SK-N-SH treated with all-trans-retinoic acid at 6 μM for 48 hours (cell line): ENCODE measurements around the gene SLC41A1.

Experiments
- BACH2 ChIP-seq: fragments of 250-450 bp; sonication (Bioruptor Pico); IDR thresholded peaks from 2 replicates; pipeline ENCODE4 v1.9.0; 2021; ENCODE audit warnings: mild to moderate bottlenecking, borderline replicate concordance
- CSDC2 ChIP-seq: fragments of 250-450 bp; sonication (Bioruptor Pico); IDR thresholded peaks from 2 replicates; pipeline ENCODE4 v1.5.0; 2020; ENCODE audit warnings: mild to moderate bottlenecking, moderate library complexity
- GLIS3 ChIP-seq: fragments of 250-450 bp; sonication (Bioruptor Pico); IDR thresholded peaks from 2 replicates; pipeline ENCODE4 v1.5.0; 2020; ENCODE audit warnings: mild to moderate bottlenecking, moderate library complexity
- PPARA ChIP-seq: fragments of 250-450 bp; sonication (Bioruptor Pico); IDR thresholded peaks from 2 replicates; pipeline ENCODE4 v1.5.0; 2020; ENCODE audit warnings: mild to moderate bottlenecking, borderline replicate concordance
- SNAI2 ChIP-seq: fragments of 250-450 bp; sonication (Bioruptor Pico); IDR thresholded peaks from 2 replicates; pipeline ENCODE4 v1.5.0; 2020; ENCODE audit warnings: mild to moderate bottlenecking, moderate library complexity
- TCF4 ChIP-seq: fragments of 250-450 bp; sonication (Bioruptor Pico); IDR thresholded peaks from 2 replicates; pipeline ENCODE4 v1.8.0; 2021; ENCODE audit warnings: mild to moderate bottlenecking, moderate library complexity, borderline replicate concordance
- ZFP3 ChIP-seq: fragments of 250-450 bp; sonication (Bioruptor Pico); IDR thresholded peaks from 2 replicates; pipeline ENCODE4 v1.5.0; 2020; ENCODE audit warnings: mild to moderate bottlenecking, moderate library complexity
- ZFP30 ChIP-seq: fragments of 450-650 bp; formaldehyde crosslinking; IDR thresholded peaks from 2 replicates; pipeline ENCODE4 v1.5.0; 2022; ENCODE audit warnings: mild to moderate bottlenecking, moderate library complexity
- ZNF70 ChIP-seq: fragments of 450-650 bp; formaldehyde crosslinking; IDR thresholded peaks from 2 replicates; pipeline ENCODE4 v1.5.0; 2020; ENCODE audit warnings: mild to moderate bottlenecking, moderate library complexity
- TF ChIP-seq, protein P1 (sequence below): fragments of 250-450 bp; sonication (Bioruptor Pico); IDR thresholded peaks from 2 replicates; pipeline ENCODE4 v1.5.1; 2021; ENCODE audit warnings: mild to moderate bottlenecking, moderate library complexity
- TF ChIP-seq, protein P2 (sequence below): fragments of 250-450 bp; sonication (Bioruptor Pico); IDR thresholded peaks from 2 replicates; pipeline ENCODE4 v1.5.1; 2020; ENCODE audit warnings: low read depth, mild to moderate bottlenecking, moderate library complexity
- TF ChIP-seq, protein P3 (sequence below): fragments of 250-450 bp; sonication (Bioruptor Pico); IDR thresholded peaks from 2 replicates; pipeline ENCODE4 v1.8.0; 2020; ENCODE audit warnings: mild to moderate bottlenecking, moderate library complexity, borderline replicate concordance

DNA sequence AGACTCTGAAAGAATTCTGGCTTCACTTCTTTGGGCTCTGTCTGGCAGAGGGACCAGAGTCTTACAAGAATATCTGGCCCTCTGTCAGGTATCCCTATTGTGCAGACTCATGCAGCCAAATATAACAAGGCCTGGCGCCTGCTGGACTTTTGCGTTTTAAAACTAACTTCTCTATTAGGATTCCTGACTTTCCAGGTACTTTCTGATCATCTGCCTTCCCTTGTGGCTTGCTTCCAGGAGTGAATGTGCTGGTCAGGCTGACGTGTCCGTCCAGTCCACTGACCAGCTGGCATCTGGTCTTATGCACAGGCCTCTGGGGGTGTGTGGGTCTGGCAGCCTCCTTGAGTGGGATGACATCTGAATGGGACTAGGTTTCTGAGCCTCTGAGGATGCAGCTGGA, 29.1 kb downstream of the SLC41A1 start:
- TF ChIP-seq ZFP3 (CRISPR knock-in tag) = no peak
- TF ChIP-seq, protein P1, sequence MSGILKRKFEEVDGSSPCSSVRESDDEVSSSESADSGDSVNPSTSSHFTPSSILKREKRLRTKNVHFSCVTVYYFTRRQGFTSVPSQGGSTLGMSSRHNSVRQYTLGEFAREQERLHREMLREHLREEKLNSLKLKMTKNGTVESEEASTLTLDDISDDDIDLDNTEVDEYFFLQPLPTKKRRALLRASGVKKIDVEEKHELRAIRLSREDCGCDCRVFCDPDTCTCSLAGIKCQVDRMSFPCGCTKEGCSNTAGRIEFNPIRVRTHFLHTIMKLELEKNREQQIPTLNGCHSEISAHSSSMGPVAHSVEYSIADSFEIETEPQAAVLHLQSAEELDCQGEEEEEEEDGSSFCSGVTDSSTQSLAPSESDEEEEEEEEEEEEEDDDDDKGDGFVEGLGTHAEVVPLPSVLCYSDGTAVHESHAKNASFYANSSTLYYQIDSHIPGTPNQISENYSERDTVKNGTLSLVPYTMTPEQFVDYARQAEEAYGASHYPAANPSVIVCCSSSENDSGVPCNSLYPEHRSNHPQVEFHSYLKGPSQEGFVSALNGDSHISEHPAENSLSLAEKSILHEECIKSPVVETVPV (CRISPR knock-in tag) = no peak
- TF ChIP-seq ZFP30 (CRISPR knock-in tag) = no peak
- TF ChIP-seq, protein P2, sequence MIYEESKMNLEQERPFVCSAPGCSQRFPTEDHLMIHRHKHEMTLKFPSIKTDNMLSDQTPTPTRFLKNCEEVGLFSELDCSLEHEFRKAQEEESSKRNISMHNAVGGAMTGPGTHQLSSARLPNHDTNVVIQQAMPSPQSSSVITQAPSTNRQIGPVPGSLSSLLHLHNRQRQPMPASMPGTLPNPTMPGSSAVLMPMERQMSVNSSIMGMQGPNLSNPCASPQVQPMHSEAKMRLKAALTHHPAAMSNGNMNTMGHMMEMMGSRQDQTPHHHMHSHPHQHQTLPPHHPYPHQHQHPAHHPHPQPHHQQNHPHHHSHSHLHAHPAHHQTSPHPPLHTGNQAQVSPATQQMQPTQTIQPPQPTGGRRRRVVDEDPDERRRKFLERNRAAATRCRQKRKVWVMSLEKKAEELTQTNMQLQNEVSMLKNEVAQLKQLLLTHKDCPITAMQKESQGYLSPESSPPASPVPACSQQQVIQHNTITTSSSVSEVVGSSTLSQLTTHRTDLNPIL (CRISPR knock-in tag) = no peak
- TF ChIP-seq BACH2 (CRISPR knock-in tag) = no peak
- TF ChIP-seq, protein P3, sequence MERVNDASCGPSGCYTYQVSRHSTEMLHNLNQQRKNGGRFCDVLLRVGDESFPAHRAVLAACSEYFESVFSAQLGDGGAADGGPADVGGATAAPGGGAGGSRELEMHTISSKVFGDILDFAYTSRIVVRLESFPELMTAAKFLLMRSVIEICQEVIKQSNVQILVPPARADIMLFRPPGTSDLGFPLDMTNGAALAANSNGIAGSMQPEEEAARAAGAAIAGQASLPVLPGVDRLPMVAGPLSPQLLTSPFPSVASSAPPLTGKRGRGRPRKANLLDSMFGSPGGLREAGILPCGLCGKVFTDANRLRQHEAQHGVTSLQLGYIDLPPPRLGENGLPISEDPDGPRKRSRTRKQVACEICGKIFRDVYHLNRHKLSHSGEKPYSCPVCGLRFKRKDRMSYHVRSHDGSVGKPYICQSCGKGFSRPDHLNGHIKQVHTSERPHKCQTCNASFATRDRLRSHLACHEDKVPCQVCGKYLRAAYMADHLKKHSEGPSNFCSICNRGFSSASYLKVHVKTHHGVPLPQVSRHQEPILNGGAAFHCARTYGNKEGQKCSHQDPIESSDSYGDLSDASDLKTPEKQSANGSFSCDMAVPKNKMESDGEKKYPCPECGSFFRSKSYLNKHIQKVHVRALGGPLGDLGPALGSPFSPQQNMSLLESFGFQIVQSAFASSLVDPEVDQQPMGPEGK (CRISPR knock-in tag) = no peak
- no peak for TF ChIP-seq TCF4 (CRISPR knock-in tag)
- TF ChIP-seq ZNF70 = no peak
- no peak for TF ChIP-seq CSDC2 (CRISPR knock-in tag)
- TF ChIP-seq GLIS3 (CRISPR knock-in tag) = no peak
- TF ChIP-seq PPARA (CRISPR knock-in tag) = no peak
- TF ChIP-seq SNAI2 (CRISPR knock-in tag) = no peak
